NCI-H2081 (cell line): ENCODE results near the gene CARD19.

Experiments
- DNase-seq, 2 experiments: peaks; one replicate each; lab custom pipeline; 2025; lab: John Stamatoyannopoulos, UW

Gene CARD19

DNA sequence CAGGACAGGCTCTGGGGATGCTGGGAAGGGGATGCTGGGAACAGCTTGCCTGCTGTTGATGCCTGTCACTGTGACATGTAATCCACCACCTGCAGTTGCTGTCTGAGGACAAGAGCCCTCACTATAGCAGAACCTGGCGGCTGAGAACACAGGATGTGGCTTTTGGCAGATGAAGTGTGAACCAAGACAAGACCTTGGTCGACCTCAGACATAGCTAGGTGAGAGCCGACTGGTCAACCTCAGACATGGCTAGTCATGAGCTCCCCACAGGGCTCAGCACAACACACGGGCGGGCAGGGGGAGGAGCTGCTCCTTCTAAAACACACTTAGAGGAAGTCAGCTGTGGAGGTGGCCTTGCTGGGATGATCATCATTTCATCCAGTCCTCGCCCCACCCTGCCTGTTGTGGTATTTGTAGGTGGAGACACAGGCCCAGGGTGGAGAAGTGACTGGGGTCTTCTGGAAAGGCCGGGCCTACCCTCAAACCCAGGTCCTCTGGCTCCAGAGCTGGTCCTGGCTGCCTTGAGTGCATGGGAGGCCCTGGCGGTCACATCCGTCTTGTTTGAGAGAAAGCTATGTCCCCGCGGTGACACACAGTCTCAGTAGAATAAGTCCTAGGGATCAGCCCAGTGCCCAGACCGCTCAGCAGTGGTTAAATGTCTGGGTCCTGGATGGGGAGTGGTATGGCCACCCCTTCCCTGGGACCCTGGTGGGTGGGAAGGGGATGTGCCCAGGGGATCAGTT is 31.5 kb upstream of the CARD19 start:
- DNase-seq = no peak

DNA sequence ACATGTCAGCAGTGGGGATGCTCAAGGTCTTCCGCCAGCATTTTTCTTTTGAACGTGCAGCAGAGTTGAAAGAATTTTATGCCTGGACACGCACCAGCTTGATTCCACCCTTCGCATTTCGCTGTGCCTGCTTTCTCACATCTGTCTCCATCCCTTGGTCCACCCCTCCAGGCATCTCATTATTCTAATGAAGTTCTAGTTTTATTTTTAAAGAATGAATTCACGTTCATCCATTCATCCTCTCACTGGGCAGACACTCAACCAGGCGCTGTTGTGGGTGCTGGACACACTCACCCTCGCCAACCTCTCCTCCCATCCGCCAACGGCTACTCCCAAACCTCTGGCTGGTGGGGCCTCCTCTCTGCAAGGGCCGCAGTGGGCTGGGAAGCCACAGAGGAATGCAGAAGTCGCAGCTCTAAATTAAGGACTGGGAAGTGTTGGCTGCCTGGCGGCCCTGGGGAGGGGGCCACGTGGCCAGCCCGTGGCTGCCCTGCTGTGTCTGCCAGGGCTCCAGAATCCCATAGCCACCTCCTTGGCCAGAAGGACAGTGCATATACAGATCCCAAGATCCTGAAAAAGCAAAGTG is 30.8 kb upstream of the CARD19 start:
- no peak for DNase-seq

DNA sequence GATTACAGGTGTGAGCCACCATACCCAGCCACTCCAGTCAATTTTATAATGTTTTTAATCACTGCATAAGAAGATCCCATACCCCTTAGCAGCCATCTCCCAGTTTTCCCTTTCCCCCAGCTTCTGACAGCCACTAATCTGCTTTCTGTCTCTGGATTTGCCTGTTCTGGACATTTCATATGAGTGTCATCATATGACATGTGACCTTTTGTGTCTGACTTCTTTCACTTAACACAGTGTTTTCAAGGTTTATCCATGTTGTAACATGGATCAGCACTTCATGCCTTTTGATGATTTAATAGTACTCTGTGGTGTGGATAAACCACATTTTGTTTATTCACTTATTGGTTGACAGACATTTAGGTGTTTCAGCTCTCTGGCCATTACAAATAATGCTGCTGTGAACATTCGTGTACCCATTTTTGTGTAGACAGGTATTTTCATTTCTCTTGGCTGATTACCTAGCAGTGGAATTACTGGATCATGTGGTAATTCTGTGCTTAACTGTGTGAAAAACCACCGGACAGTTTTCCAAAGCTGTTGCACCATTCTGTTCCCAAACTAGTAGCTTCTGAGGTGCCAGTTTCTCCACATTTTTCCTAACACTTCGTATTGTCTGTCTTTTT is 28.9 kb upstream of the CARD19 start:
- DNase-seq = no peak

DNA sequence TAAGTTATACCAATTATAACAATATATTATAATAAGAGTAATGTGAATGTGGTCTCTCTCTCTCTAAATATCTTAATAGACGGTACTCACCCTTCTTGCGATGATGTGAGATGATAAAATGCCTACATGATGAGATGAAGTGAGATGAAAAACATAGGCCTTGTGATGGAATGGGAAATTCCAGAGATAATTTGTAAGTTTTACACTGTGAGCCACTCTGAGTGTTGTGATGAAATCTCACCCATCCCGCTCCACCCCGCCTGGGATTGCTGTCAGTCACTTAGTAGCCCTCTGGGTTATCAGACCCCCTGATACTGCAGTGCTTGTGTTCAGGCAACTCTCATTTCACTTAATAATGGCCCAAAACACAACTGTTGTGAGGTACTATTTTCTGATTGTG is 27.1 kb upstream of the CARD19 start:
- no peak for DNase-seq

DNA sequence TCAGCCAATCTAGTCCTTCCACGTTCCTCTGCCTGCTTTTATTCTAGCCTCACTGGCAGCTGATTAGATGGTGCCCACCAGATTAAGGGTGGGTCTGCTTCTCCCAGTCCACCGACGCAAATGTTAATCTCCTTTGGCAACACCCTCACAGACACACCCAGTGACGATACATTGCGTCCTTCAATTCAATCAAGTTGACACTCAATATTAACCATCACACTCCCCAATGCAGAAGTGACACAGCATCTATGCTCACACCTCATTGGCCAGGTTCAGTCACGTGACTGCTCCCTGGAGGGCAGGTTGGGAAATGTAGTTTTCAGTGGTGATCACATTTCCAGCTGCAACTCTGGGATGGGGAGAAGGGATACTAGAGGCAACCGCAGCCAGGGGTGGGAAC is 24.6 kb upstream of the CARD19 start:
- DNase-seq = peak in 1 of 2 experiments; percentile 16

DNA sequence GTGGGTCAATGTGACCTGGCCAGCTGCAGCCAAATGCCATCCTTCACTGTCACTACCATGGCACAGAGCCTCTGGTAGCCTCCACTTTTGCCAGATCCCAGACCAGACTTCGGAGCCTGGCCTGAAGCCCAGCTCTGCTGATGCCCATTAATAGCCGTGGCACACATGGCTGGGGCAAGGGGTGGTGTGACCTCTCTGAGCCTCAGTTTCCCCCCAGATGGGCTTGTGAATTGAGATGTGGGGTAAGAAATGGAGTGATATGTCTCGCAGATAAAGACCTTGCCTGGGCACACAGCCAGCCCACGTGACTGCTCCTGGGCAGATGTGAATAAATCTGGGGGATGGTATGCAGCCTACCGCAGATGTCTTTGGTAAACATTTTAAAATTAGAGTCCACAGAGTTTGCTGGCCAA is 23.6 kb upstream of the CARD19 start:
- DNase-seq = peak in 1 of 2 experiments; percentile 22

DNA sequence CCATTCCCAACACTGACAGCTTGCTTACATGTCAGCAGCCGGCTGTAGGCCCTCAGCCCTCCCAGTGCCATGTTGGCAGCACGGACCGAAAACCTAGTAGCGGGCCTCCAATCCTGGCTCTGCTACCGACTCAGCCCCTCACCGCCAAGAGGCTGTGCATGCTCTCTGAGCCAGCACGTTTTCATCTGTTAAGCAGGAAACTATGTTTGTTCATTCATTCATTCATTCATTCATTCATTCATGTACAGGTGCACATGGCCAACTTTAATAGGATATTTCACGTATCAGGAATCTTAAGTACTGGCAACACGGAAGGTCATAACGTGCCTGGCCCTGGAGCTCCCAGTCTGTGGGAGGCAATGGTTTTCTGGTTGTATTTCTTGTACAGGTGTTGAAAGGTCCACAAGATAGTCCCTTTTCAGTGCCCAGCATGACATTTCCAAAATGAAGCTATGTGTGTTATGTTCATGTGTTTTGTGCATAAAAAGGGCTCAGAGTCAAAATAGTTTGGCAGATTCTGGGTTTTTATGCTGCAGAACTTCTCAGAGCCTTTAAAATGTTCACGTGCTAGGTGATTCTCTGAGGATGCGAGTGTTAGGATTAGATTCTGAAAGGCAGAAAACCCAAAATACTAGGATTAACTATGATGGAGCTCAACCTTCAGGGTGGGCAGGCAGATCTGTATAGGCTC is 19.8 kb upstream of the CARD19 start:
- DNase-seq = no peak

DNA sequence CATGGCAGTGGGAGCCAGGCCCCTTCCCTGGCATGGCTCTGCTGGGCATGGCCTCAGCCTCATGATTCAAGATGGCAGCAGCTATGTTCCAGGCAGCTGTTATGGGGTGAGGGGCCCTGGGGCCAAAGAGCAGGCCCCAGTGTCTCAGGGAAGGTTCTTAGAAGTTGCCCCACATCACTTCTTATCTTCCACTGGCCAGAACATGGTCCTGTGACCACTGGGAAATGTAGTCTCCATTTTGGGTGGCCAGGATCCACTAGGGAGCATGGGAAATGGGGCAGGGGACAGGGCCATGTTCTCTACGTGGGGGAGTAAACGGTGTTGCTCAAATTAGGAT is 19.3 kb upstream of the CARD19 start:
- DNase-seq = no peak

DNA sequence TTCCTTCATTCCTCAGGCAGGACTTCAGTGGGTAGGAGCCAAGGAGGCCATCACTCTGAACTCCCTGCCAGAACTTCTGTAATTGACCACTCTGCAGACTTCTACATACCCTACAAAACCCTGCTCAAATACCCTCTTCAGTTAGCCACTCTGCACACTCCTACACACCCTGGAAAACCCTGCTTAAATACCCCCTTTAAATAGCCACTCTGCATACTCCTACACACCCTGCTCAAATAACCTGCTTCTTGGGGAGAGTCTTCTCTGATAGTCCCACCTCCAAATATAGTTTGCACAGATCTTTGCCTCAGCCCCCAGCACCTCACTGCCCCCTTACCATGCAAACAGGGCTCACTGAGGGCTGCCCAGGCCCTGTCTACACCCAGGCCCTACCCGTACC is 18.6 kb upstream of the CARD19 start:
- no peak for DNase-seq

DNA sequence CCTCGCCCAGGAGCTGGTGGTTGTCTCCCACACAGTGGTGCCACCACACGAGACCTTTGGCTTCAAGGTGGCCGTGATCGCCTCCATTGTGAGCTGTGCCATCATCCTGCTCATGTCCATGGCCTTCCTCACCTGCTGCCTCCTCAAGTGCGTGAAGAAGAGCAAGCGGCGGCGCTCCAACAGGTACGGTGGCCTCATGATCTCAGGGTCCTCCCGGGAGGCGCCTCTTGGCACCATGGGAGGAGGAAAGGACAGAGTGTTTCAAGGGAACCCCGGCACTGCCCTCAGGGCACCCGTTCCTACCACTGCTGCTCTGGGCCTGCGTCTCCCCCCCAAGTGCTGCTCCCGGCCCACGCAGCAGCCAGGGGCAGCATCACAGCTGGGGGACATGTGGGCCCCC is 18.2 kb upstream of the CARD19 start:
- DNase-seq = no peak

DNA sequence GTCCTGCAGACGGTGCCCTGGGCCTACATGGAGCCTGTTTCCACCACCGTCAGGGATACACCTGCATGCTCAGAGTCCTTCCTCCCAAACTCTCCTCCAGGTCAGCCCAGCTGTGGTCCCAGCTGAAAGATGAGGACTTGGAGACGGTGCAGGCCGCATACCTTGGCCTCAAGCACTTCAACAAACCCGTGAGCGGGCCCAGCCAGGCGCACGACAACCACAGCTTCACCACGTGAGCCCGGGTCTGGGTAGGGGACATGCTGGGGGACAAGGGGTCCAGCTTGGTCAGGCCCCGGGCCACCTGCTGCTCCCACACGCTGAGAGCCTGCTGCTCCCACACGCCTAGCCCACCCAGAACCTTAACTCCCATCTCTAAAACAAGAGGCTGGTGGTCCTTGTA is 16.6 kb upstream of the CARD19 start:
- DNase-seq = no peak

DNA sequence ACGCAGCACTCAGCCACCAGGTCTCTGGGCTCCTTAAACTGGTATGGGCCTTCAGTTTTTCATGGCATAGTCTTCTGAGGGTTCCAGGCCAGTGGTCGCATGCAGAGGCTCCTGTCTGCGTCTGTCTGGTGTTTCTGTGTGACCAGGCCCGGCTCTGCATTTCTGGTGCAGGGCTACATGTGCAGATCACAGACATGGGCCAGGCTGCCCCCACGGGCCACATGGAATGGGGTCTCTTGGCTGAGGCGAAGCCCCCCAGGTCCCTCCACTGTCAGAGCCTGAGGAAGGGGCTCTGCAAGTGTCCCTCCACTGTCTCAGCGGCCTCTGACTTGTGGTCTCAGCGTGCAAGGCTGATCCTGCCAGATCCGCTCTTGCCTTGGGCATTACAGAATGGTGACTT is 15.6 kb upstream of the CARD19 start:
- no peak for DNase-seq

DNA sequence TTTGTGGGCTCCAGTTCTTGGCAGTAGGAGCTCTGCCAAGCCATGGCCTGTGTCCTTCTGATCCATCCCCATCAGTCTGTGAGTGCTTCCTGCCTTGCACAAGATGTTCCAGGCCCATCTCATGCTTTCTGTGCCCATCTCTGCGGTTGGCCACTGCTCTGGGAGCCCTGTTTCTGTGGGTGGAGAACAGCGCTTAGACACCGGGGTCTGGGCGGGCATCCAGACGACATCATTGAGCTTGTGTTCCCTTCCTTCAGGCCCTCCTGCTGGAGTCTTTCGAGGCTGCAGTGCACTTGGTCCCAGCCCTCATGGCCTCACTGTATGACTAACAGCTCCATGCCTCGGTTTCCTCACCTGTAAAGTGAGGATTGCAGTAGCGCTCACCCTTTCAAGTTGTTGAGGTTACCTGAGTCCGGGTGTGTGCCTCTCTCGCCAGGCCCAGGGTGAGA is 14.9 kb upstream of the CARD19 start:
- DNase-seq = no peak

DNA sequence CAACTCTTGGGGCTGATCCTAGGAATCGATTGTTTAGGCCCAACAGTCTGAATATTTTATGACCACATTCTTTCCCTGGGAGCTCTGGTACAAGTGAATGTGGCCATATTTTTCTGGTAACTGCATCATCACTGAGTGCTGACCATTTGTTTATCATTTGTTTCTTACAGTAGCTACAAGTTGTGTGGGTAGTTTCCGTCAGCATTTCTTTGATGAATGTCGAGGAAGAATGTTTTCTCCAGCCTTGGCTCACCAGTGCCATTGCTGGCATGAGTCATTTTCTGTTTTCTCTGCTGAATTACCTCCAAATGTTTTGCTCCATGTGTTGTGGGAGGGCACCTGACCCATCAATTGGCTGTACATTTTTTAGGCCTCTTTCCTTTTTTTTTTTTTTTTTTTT is 14.1 kb upstream of the CARD19 start:
- DNase-seq = no peak

DNA sequence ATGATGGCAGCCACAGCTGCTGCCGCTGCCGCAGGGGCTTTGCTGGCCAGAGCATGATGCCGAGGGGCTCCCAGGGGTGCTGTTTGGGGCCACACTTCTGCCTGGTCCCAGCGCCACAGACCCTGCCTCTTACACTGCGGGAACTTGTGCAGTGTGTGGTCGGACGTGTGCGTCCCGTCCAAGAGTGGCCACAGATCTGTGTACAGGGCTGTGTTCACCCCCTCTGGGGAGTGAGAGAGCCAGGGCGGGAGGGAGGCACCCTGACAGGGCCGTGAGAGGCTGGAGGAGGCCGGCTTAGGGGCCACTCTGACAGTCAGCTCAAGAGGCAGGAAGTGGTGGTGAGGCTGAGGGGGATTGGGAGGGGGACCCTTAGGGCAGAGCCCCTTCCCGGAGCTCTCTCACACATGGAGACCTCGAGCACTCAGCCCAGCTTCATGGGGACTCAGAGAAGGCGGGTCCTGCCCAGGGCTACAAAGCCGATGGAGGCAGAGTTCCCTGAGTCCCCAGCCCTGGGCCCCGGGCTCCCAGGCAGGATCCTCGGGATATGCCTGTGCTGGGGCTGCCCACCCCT is 13.1 kb upstream of the CARD19 start:
- no peak for DNase-seq

DNA sequence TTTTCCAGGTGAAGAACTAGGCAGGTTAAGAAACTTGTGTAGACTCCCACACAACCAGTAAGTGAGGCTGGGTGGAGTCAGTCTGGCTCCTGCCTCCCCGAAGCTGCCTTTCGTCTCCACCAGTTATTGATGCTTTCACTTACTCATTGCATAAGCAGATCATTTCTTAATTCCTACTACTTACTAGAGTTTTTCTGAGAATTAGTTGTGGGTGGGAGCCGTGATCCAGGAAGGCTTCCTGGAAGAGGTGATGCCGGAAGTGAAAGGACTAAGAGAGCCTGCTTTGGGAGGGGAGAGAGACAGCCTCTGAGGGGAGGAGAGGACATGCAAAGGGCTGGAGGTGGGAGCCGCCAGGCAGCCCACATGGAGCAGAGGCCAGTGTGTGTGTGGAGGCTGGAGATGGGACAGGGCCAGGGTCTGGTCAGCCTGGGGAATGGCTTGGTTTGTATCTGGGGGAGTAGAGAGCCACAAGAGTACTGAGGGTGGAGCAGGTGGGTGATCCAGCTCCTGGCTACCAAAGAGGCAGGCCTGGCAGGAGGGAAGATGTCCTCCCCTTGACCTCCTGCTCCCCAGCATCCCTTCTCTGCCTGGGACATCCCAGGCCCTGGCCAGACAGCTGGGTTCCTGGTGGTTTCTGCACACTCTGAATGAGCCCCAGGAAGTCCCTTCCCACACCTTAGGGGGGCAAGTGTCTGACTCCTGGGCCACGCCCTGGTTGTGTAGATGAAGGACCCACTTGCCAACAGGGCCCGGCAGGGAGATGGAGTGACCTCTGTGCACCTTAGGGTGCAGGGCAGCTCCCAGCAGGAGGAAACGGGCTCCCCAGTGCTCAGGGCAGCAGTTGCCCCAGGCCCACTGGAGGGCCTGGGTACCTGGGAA is 12.2 kb upstream of the CARD19 start:
- DNase-seq = no peak

DNA sequence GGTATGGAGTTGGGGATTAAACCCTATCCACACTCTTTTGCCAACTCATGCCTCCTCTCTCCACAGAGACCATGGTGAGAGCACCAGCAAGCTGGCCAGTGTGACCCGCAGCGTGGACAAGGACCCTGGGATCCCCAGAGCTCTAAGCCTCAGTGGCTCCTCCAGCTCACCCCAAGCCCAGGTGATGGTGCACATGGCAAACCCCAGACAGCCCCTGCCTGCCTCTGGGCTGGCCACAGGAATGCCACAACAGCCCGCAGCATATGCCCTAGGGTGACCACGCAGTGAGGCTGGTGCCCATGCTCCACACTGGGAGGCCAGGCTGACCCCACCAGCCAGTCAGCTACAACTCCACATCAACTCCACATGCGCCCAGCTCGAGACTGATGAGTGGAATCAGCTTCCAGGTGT is 11.5 kb upstream of the CARD19 start:
- no peak for DNase-seq

DNA sequence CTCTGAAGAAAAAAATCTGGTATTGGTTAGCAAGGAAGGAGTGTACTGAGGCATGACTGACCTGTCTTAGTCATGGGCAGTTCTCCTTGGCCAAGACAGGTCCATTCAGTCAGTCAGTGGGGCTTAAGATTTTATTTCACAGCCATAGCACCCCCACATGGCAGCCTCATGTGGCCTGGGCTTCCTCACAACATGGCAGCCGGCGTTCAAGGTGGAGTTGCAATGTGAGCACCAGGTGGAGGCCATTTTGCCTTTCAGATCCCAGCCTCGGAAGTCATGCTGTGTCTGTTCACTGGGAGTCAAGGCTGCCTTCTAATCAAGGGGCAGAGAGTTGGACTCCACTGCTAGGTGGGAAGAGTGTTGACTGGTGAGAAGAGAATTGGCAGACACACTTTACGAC is 10.3 kb upstream of the CARD19 start:
- no peak for DNase-seq

DNA sequence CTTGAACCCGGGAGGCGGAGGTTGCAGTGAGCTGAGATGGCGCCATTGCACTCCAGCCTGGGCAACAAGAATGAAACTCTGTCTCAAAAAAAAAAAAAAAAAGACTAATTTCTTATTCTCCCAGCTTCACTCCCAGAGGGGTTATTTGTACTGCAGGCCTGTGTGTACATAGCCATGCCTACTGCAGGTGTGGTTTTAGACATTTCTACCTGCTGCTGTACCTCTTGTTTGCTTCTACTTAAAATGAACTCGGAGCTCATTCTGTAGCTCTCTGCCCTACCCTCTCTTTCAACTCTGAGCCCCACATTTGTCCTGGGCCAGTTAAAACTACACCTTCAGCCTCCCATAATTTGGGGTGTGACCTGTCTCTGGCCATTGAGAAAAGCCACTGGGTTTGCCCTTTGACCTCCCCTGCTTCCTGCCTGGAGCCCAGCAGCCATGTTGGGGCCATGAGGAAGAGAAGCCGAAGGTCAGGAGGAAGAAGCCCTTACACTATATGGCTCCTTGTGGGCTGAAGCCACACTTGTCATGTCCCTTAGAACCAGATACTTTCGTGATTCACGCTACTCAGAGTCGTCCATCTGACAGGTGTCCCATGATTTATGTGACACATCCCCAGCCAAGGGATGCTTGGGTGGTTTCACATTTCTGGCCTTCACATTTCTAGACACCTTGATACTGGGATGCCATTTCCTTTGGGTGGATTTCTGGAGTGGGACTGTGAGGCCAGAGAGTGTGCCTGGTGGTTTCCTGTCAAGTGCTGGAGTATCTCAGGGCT is 9.4 kb upstream of the CARD19 start:
- DNase-seq = no peak

DNA sequence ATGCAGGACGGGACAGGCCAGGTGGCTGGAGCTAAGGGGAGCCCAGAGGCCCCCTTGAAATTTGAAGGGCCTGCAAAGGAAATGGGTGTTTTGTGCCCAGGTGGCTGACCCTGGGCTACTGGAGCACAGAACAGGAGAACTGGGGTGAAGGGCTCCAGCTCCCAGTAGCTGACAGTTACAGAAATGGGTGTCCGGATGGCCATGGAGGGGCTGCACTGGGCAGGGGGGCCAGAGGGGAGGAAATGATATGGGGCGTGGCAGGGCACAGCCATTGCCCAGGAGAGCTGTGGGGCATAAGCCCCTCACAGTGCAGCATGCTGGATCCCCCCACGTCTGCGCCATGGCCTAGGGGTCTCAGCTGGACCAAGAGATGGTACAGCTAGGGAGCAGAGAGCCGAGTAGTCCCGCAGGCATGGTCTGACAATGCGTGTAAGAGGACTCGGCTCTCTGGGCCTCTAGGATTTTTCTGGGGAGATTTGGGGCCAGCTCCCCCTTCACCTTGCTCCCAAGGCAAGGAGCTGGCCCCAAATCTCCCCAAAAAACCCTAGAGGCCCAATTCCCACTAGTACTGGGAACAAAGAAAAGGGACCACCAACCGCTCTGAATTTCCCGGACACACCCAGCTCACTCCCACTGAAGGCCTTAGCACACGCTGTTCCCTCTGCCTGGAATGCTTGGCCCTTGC is 7.9 kb upstream of the CARD19 start:
- no peak for DNase-seq
